ENCODE data around the gene TICRR.
"Not testable (repeated sequence)": the region's sequence is repeated elsewhere in the genome, so short reads cannot be mapped to it uniquely, and the experiment has no call there.

The TICRR gene

DNA sequence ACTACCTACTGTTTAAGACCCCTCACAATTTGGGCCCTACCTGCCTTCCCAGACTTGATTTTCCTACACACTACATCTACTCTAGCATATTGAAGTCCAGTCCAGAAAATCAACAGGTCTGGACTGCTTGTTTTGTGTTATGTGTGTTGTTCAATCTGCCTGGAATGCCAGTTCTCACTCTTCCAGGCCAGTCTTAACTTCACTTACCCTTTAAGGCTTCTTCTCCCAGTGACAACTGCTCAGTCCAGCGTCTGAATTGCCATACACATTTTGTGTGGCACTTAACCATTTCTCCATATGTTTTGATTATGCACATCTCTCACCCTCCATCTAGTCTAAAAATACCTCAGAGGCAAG lies 1.1 kb downstream of the TICRR start:
- Histone ChIP-seq H3K9me3 (ENCODE audit: control insufficient read depth in 1 of 2, low read length in 2 of 2) (no peaks in the 10 kb centered on the region), H3K4me3 (ENCODE audit: low read depth in 1 of 2, low read length in 2 of 2) (peak overlapping the region in 1 of 2 donors; percentile 62), H3K27ac (ENCODE audit: low read length) (no peak overlapping the region), H3K36me3 (ENCODE audit: control insufficient read depth in 1 of 2, insufficient read depth in 2 of 2, low read length in 2 of 2) (no peaks in the 10 kb centered on the region), H3K27me3 (ENCODE audit: low read depth, low read length) (no peaks in the 10 kb centered on the region), H3K4me1 (ENCODE audit: control insufficient read depth in 1 of 2, insufficient read depth in 2 of 2, low read length in 2 of 2) (peaks cover 0 to 11% of the 10 kb centered on the region in 2 donors)

DNA sequence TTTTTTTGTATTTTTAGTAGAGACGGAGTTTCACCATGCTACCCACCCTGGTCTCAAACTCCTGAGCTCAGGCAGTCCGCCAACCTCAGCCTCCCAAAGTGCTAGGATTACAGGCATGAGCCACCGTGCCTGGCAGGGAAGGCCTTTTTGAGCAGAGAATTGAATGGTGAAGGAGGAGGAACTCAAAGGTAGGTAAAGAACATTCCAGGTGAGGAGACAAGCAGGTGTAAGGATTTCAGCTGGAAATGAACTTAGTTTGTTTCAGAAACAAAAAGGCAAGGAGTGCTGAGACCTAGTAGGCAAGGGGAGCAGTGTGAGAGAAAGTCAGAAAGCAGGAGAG lies 2.5 kb downstream of the TICRR start:
- H3K27ac ChIP-seq (ENCODE audit: low read length) = no peak overlapping the region
- H3K36me3 ChIP-seq (ENCODE audit: control insufficient read depth in 1 of 2, insufficient read depth in 2 of 2, low read length in 2 of 2) = no peaks in the 10 kb centered on the region
- H3K4me3 ChIP-seq (ENCODE audit: low read depth in 1 of 2, low read length in 2 of 2) = no peak overlapping the region
- peaks cover 0 to 11% of the 10 kb centered on the region in 2 donors for H3K4me1 ChIP-seq (ENCODE audit: control insufficient read depth in 1 of 2, insufficient read depth in 2 of 2, low read length in 2 of 2)
- H3K27me3 ChIP-seq (ENCODE audit: low read depth, low read length) = no peaks in the 10 kb centered on the region
- H3K9me3 ChIP-seq (ENCODE audit: control insufficient read depth in 1 of 2, low read length in 2 of 2) = no peaks in the 10 kb centered on the region

GRCh38 chr15:89578146-89578545 lies 2.9 kb downstream of the TICRR start:
- Histone ChIP-seq H3K9me3 (ENCODE audit: control insufficient read depth in 1 of 2, low read length in 2 of 2) (no peaks in the 10 kb centered on the region), H3K36me3 (ENCODE audit: control insufficient read depth in 1 of 2, insufficient read depth in 2 of 2, low read length in 2 of 2) (no peaks in the 10 kb centered on the region), H3K4me1 (ENCODE audit: control insufficient read depth in 1 of 2, insufficient read depth in 2 of 2, low read length in 2 of 2) (peaks cover 0 to 11% of the 10 kb centered on the region in 2 donors), H3K27ac (ENCODE audit: low read length) (no peak overlapping the region), H3K27me3 (ENCODE audit: low read depth, low read length) (no peaks in the 10 kb centered on the region), H3K4me3 (ENCODE audit: low read depth in 1 of 2, low read length in 2 of 2) (no peak overlapping the region)

GRCh38 chr15:89580747-89581146 lies 5.5 kb downstream of the TICRR start:
- H3K9me3 ChIP-seq (ENCODE audit: control insufficient read depth in 1 of 2, low read length in 2 of 2); H3K27me3 ChIP-seq (ENCODE audit: low read depth, low read length); H3K4me3 ChIP-seq (ENCODE audit: low read depth in 1 of 2, low read length in 2 of 2); H3K27ac ChIP-seq (ENCODE audit: low read length); H3K4me1 ChIP-seq (ENCODE audit: control insufficient read depth in 1 of 2, insufficient read depth in 2 of 2, low read length in 2 of 2); H3K36me3 ChIP-seq (ENCODE audit: control insufficient read depth in 1 of 2, insufficient read depth in 2 of 2, low read length in 2 of 2): not testable (repeated sequence)

- H3K27me3 ChIP-seq (ENCODE audit: low read depth, low read length) = no peaks in the 10 kb centered on the region
- no peak overlapping the region for H3K27ac ChIP-seq (ENCODE audit: low read length)
- H3K36me3 ChIP-seq (ENCODE audit: control insufficient read depth in 1 of 2, insufficient read depth in 2 of 2, low read length in 2 of 2) = no peaks in the 10 kb centered on the region
- H3K4me1 ChIP-seq (ENCODE audit: control insufficient read depth in 1 of 2, insufficient read depth in 2 of 2, low read length in 2 of 2) = no peaks in the 10 kb centered on the region
- H3K9me3 ChIP-seq (ENCODE audit: control insufficient read depth in 1 of 2, low read length in 2 of 2) = no peaks in the 10 kb centered on the region
- no peak overlapping the region for H3K4me3 ChIP-seq (ENCODE audit: low read depth in 1 of 2, low read length in 2 of 2)
Measured at GRCh38 chr15:89586651-89587050, 11.4 kb downstream of the TICRR start.

DNA sequence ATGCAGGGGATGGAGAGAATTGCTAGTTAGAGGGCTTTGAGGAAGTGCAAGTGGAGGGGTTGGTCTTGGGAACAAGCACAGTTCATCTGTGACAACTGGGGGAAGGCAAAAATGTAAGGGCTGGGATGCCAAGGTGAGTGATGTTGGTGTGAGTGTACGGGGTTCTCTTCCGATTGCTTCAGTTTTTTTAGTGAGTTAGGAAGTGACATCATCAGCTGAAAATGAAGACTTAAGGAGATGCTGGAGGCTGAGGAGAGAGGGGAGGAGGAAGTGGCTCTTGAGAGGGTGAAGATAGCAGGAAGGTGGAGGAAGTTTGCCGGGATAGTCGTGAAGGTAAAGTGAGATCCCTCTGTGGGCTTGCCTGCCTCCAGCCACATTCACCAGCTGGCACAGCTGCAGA lies 12.7 kb downstream of the TICRR start:
- Histone ChIP-seq H3K4me3 (ENCODE audit: low read depth in 1 of 2, low read length in 2 of 2) (no peak overlapping the region), H3K27me3 (ENCODE audit: low read depth, low read length) (no peaks in the 10 kb centered on the region), H3K27ac (ENCODE audit: low read length) (no peak overlapping the region), H3K4me1 (ENCODE audit: control insufficient read depth in 1 of 2, insufficient read depth in 2 of 2, low read length in 2 of 2) (no peaks in the 10 kb centered on the region), H3K9me3 (ENCODE audit: control insufficient read depth in 1 of 2, low read length in 2 of 2) (no peaks in the 10 kb centered on the region), H3K36me3 (ENCODE audit: control insufficient read depth in 1 of 2, insufficient read depth in 2 of 2, low read length in 2 of 2) (peaks cover 0 to 3% of the 10 kb centered on the region in 2 donors)

- Histone ChIP-seq H3K4me1 (ENCODE audit: control insufficient read depth in 1 of 2, insufficient read depth in 2 of 2, low read length in 2 of 2) (no peaks in the 10 kb centered on the region), H3K36me3 (ENCODE audit: control insufficient read depth in 1 of 2, insufficient read depth in 2 of 2, low read length in 2 of 2) (peaks cover 0 to 3% of the 10 kb centered on the region in 2 donors), H3K9me3 (ENCODE audit: control insufficient read depth in 1 of 2, low read length in 2 of 2) (no peaks in the 10 kb centered on the region)
Measured at GRCh38 chr15:89591834-89592233, 16.6 kb downstream of the TICRR start.

GRCh38 chr15:89593018-89593417 lies 17.7 kb downstream of the TICRR start:
- no peaks in the 10 kb centered on the region for H3K27me3 ChIP-seq (ENCODE audit: low read depth, low read length)

More at GRCh38 chr15:89591834-89592233, 16.6 kb downstream of the TICRR start:
- H3K4me3 ChIP-seq (ENCODE audit: low read depth in 1 of 2, low read length in 2 of 2) = no peak overlapping the region
- no peaks in the 10 kb centered on the region for H3K27me3 ChIP-seq (ENCODE audit: low read depth, low read length)
- H3K27ac ChIP-seq (ENCODE audit: low read length) = no peak overlapping the region

DNA sequence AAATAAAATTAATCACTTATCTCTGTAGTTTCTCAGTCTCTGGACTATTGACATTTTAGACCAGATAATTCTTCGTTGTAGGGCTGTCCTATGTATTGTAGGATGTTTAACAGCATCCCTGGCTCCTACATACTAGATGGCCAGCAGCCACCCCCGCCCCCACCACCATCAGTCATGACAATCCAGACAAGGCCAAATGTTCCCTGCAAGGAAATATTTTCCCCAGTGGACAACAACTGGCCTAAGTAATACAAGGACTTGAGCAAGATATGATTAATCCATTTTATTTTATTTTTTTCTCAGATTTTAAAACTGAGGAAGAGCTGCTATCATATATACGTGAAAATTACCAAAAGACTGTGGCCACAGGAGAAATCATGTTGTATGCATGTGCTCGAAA lies 23.8 kb downstream of the TICRR start:
- no peak overlapping the region for H3K4me3 ChIP-seq (ENCODE audit: low read depth in 1 of 2, low read length in 2 of 2)
- no peaks in the 10 kb centered on the region for H3K4me1 ChIP-seq (ENCODE audit: control insufficient read depth in 1 of 2, insufficient read depth in 2 of 2, low read length in 2 of 2)
- H3K9me3 ChIP-seq (ENCODE audit: control insufficient read depth in 1 of 2, low read length in 2 of 2) = no peaks in the 10 kb centered on the region
- H3K27ac ChIP-seq (ENCODE audit: low read length) = no peak overlapping the region
- H3K27me3 ChIP-seq (ENCODE audit: low read depth, low read length) = no peaks in the 10 kb centered on the region
- H3K36me3 ChIP-seq (ENCODE audit: control insufficient read depth in 1 of 2, insufficient read depth in 2 of 2, low read length in 2 of 2) = no peaks in the 10 kb centered on the region

More at GRCh38 chr15:89593018-89593417, 17.7 kb downstream of the TICRR start:
- Histone ChIP-seq H3K9me3 (ENCODE audit: control insufficient read depth in 1 of 2, low read length in 2 of 2) (no peaks in the 10 kb centered on the region), H3K36me3 (ENCODE audit: control insufficient read depth in 1 of 2, insufficient read depth in 2 of 2, low read length in 2 of 2) (peaks cover 0 to 3% of the 10 kb centered on the region in 2 donors), H3K27ac (ENCODE audit: low read length) (no peak overlapping the region), H3K4me3 (ENCODE audit: low read depth in 1 of 2, low read length in 2 of 2) (no peak overlapping the region), H3K4me1 (ENCODE audit: control insufficient read depth in 1 of 2, insufficient read depth in 2 of 2, low read length in 2 of 2) (no peaks in the 10 kb centered on the region)

DNA sequence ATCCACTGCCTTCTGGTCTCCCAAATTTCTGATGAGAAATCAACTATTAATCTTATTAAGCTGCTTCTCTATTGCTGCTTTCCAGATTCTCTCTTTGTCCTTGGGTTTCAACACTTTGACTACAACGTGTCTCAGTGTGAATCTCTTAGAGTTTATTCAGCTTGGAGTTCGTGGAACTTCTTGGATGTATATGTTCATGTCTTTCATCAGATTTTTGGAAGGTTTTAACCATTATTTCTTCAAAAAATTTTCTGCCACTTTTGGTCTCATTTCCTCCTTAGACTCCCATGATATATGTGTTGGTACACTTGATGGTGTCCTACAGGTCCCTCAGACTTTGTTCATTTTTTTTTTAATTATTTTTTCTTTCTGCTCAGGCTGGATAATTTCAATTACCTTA lies 36.0 kb downstream of the TICRR start:
- no peak overlapping the region for H3K4me3 ChIP-seq (ENCODE audit: low read depth in 1 of 2, low read length in 2 of 2)
- H3K36me3 ChIP-seq (ENCODE audit: control insufficient read depth in 1 of 2, insufficient read depth in 2 of 2, low read length in 2 of 2) = no peaks in the 10 kb centered on the region
- no peak overlapping the region for H3K27ac ChIP-seq (ENCODE audit: low read length)
- no peaks in the 10 kb centered on the region for H3K27me3 ChIP-seq (ENCODE audit: low read depth, low read length)
- no peaks in the 10 kb centered on the region for H3K4me1 ChIP-seq (ENCODE audit: control insufficient read depth in 1 of 2, insufficient read depth in 2 of 2, low read length in 2 of 2)
- peaks cover 4 to 6% of the 10 kb centered on the region in 2 donors for H3K9me3 ChIP-seq (ENCODE audit: control insufficient read depth in 1 of 2, low read length in 2 of 2)

DNA sequence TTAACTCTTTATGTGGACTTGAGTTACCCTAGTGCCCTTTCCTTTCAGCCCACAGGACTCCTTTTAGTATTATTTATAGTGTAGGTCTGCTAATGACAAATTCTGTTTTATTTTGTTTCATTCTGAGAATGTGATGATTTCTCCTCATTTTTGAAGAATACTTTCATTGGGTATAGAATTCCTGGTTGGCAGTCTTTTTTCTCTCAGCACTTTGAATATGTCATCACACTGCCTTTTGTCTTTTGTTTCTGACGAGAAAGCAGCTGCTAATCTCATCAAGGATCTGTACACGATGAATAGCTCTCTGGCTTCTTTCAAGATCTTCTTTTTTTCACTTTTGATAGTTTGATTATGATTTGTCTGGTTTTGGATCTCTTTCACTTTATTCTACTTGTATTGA lies 37.8 kb downstream of the TICRR start:
- H3K9me3 ChIP-seq (ENCODE audit: control insufficient read depth in 1 of 2, low read length in 2 of 2) = peaks cover 4 to 6% of the 10 kb centered on the region in 2 donors
- no peaks in the 10 kb centered on the region for H3K4me1 ChIP-seq (ENCODE audit: control insufficient read depth in 1 of 2, insufficient read depth in 2 of 2, low read length in 2 of 2)
- H3K36me3 ChIP-seq (ENCODE audit: control insufficient read depth in 1 of 2, insufficient read depth in 2 of 2, low read length in 2 of 2) = no peaks in the 10 kb centered on the region
- H3K27ac ChIP-seq (ENCODE audit: low read length) = no peak overlapping the region
- H3K4me3 ChIP-seq (ENCODE audit: low read depth in 1 of 2, low read length in 2 of 2) = no peak overlapping the region
- H3K27me3 ChIP-seq (ENCODE audit: low read depth, low read length) = no peaks in the 10 kb centered on the region

DNA sequence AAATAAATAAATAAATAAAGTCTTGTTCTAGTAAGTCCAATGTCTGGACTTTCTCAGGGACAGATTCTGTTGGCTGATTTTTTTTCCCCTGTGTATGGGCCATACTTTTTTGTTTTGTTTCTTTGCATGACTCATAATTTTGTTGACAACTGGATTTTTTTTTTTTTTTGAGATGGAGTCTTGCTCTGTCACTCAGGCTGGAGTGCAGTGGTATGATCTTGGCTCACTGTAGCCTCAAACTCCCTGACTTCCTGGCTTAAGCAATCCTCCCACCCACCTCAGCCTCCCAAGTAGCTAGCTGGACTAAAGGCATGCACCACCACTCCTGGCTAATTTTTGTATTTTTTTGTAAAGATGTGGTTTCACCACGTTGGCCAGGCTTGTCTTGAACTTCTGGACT lies 38.9 kb downstream of the TICRR start:
- Histone ChIP-seq H3K4me1 (ENCODE audit: control insufficient read depth in 1 of 2, insufficient read depth in 2 of 2, low read length in 2 of 2) (no peaks in the 10 kb centered on the region), H3K27ac (ENCODE audit: low read length) (no peak overlapping the region), H3K9me3 (ENCODE audit: control insufficient read depth in 1 of 2, low read length in 2 of 2) (peaks cover 4 to 6% of the 10 kb centered on the region in 2 donors), H3K36me3 (ENCODE audit: control insufficient read depth in 1 of 2, insufficient read depth in 2 of 2, low read length in 2 of 2) (no peaks in the 10 kb centered on the region), H3K27me3 (ENCODE audit: low read depth, low read length) (no peaks in the 10 kb centered on the region), H3K4me3 (ENCODE audit: low read depth in 1 of 2, low read length in 2 of 2) (no peak overlapping the region)
